Astrocyte of the spinal cord (primary cell): ENCODE results near the gene DHX34.

Experiments used
- DNase-seq: peaks from one replicate; pipeline ENCODE4 v3.0.0; 2011; ENCODE audit warnings: low read depth, low spot score
- H3K4me3 ChIP-seq: 2 replicates; pipeline ENCODE4 v1.5.1; 2011; ENCODE audit warnings: low read depth, mild to moderate bottlenecking, low read length, moderate library complexity
- CTCF ChIP-seq: IDR thresholded peaks from 2 replicates; pipeline ENCODE4 v1.5.1; 2012; ENCODE audit warnings: low read depth, mild to moderate bottlenecking, low read length, inconsistent platforms
- in situ Hi-C: cut with HindIII; loops from 2 replicates; pipeline ENCODE4 v1.10.0; 2017; ENCODE audit warnings: low sequenced_read_pairs

The DHX34 gene

GRCh38 chr19:47309038-47309437, 40.1 kb upstream of the DHX34 start:
- no peak overlapping the region for H3K4me3 ChIP-seq
- in situ Hi-C loops = no loop called here
- no peak for DNase-seq
- TF ChIP-seq CTCF = no peak

- no peak for DNase-seq
- in situ Hi-C loops = no loop called here
- no peak within 1 kb of the TSS for H3K4me3 ChIP-seq
- TF ChIP-seq CTCF = no peak
Measured at GRCh38 chr19:47309608-47310007, 39.5 kb upstream of the DHX34 start, which contains the start of gene C5AR1. Gene C5AR1 (plus strand): TSS chr19:47309861. CDS start chr19:47309896, 35 bp downstream.

- no peak overlapping the region for H3K4me3 ChIP-seq
- in situ Hi-C loops = no loop called here
- DNase-seq = no peak
- TF ChIP-seq CTCF = no peak
Measured at GRCh38 chr19:47310323-47310722, 38.8 kb upstream of the DHX34 start.

GRCh38 chr19:47310819-47311218, 38.3 kb upstream of the DHX34 start:
- H3K4me3 ChIP-seq = no peak overlapping the region
- no peak for TF ChIP-seq CTCF
- in situ Hi-C loops = no loop called here
- DNase-seq = no peak

GRCh38 chr19:47312366-47313006, 36.6 kb upstream of the DHX34 start:
- H3K4me3 ChIP-seq = no peak overlapping the region
- no peak for TF ChIP-seq CTCF
- DNase-seq = no peak
- in situ Hi-C loops = no loop called here

- DNase-seq = no peak
- in situ Hi-C loops = no loop called here
- TF ChIP-seq CTCF = no peak
- no peak overlapping the region for H3K4me3 ChIP-seq
Measured at GRCh38 chr19:47313754-47314295, 35.3 kb upstream of the DHX34 start.
